ENCODE results near the gene ZNF813.

GRCh38 chr19:53530622-53531021 lies 63.1 kb downstream of the ZNF813 start:
- TF ChIP-seq CBX2 (IDR thresholded peaks at IDR 0.05; ENCODE audit: insufficient read depth, low read length, poor library complexity, severe bottlenecking) (no peak), USF1 (CRISPR knock-in tag; IDR thresholded peaks at IDR 0.05) (no peak), POLR2A (conservative IDR thresholded peaks at IDR 0.05) (no peak), SRSF1 (IDR thresholded peaks at IDR 0.05; ENCODE audit: low read depth, low read length) (no peak), BHLHE40 (IDR thresholded peaks at IDR 0.05; ENCODE audit: low read length) (no peak), CTCF (IDR thresholded peaks at IDR 0.05 in 2 of 3, conservative IDR thresholded peaks at IDR 0.05 in 1 of 3; ENCODE audit: insufficient read depth in 2 of 3, low read depth in 1 of 3, low read length in 3 of 3) (no peak), OTX1 (CRISPR knock-in tag; IDR thresholded peaks at IDR 0.05) (no peak), MAX (CRISPR knock-in tag; IDR thresholded peaks at IDR 0.05) (no peak), TCF3 (CRISPR knock-in tag; IDR thresholded peaks at IDR 0.05) (no peak), ELF4 (CRISPR knock-in tag; IDR thresholded peaks at IDR 0.05) (no peak)

Measured in K562 (cell line).